Measurements from ENCODE around the gene ZP4. TPM values are rescaled to one million over a fixed set of nuclear protein-coding genes. Genes with fewer than 3 reads are reported as not detected.

Gene ZP4
- total and polyA plus RNA-seq, 10 donors: not detected

DNA sequence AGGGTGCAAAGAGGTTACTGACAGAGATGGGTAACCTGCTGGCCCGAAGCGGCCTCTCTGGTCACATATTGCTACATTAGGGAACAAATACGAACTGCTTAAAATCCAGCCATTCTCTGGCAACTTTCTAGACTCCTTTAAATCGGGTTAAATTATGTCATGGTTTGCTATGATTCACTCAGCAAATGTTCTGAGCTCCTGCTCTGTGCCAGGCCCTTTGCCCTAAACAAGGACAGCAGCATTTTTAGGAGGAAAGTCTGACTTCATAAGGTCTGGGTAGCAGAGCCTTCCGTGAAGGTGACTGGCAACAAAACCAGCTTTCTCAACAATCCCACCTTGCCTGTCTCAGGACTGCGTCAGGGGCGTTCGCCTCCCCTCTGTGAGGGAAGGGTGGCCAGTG is 15.4 kb downstream of the ZP4 start:
- 86 to 91% (median 89%) methylated on average over 8 of the region's 8 CpGs for WGBS, 5 donors
- no peak overlapping the region for H3K4me3 ChIP-seq
- no peaks in the 10 kb centered on the region for H3K9me3 ChIP-seq
- H3K36me3 ChIP-seq: no peaks in the 10 kb centered on the region
- no peak for DNase-seq
- no peak overlapping the region for H3K27ac ChIP-seq
- intact Hi-C loops (cut with DNase I; ENCODE audit: low total_unique reads): no loop called here
- TF ChIP-seq POLR2AphosphoS5 (IDR thresholded peaks at IDR 0.05) (no peak), POLR2A (IDR thresholded peaks at IDR 0.05) (no peak)
- TF ChIP-seq, protein P1, sequence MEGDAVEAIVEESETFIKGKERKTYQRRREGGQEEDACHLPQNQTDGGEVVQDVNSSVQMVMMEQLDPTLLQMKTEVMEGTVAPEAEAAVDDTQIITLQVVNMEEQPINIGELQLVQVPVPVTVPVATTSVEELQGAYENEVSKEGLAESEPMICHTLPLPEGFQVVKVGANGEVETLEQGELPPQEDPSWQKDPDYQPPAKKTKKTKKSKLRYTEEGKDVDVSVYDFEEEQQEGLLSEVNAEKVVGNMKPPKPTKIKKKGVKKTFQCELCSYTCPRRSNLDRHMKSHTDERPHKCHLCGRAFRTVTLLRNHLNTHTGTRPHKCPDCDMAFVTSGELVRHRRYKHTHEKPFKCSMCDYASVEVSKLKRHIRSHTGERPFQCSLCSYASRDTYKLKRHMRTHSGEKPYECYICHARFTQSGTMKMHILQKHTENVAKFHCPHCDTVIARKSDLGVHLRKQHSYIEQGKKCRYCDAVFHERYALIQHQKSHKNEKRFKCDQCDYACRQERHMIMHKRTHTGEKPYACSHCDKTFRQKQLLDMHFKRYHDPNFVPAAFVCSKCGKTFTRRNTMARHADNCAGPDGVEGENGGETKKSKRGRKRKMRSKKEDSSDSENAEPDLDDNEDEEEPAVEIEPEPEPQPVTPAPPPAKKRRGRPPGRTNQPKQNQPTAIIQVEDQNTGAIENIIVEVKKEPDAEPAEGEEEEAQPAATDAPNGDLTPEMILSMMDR (IDR thresholded peaks at IDR 0.05 in 8 of 11, conservative IDR thresholded peaks at IDR 0.05 in 3 of 11): no peak
- no peaks in the 10 kb centered on the region for H3K4me1 ChIP-seq
- H3K27me3 ChIP-seq (replicated peaks in 1 of 7): no peaks in the 10 kb centered on the region

DNA sequence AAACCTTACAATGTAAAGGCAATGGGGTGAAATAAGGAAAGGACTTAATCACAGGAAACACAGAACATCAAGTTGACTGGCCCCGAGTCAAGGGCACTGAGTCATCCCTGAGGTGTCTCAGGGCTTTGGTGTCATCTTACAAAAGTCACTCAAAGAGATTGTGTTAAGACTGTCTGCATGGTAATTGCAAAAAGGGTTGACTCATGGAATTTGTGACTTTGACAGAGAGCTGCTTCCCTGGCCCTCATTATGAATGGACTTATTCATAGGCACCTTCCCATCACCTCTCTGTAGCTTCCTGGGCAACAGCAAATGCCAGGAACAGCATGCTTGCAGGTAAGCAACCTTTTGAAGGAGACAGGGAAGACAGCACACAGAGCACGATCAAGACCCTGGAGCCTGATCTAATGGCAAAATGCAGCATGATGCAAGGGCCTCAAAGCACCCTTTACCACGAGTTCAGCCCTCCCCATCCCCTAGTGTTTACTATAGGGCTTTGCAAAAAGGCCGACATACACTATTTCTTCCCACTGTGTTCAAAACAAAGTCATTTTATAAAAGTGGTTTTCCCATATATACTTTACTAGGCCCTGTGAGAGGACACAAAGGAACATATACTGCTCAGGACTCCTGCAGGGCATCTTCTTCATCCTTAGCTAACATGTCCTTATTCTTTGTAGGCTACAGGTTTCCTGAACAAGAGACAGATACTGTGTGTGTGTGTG is 17.1 kb downstream of the ZP4 start:
- Histone ChIP-seq H3K9me3 (no peaks in the 10 kb centered on the region), H3K36me3 (no peaks in the 10 kb centered on the region), H3K4me3 (no peak overlapping the region), H3K4me1 (no peaks in the 10 kb centered on the region), H3K27ac (no peak overlapping the region), H3K27me3 (replicated peaks in 1 of 7) (no peaks in the 10 kb centered on the region)
- intact Hi-C loops (cut with DNase I; ENCODE audit: low total_unique reads): no loop called here
- DNase-seq: no peak
- TF ChIP-seq, protein P1 (IDR thresholded peaks at IDR 0.05 in 8 of 11, conservative IDR thresholded peaks at IDR 0.05 in 3 of 11): no peak
- whole genome bisulfite sequencing, 5 donors: 67 to 76% (median 71%) methylated on average over 4 of the region's 4 CpGs

DNA sequence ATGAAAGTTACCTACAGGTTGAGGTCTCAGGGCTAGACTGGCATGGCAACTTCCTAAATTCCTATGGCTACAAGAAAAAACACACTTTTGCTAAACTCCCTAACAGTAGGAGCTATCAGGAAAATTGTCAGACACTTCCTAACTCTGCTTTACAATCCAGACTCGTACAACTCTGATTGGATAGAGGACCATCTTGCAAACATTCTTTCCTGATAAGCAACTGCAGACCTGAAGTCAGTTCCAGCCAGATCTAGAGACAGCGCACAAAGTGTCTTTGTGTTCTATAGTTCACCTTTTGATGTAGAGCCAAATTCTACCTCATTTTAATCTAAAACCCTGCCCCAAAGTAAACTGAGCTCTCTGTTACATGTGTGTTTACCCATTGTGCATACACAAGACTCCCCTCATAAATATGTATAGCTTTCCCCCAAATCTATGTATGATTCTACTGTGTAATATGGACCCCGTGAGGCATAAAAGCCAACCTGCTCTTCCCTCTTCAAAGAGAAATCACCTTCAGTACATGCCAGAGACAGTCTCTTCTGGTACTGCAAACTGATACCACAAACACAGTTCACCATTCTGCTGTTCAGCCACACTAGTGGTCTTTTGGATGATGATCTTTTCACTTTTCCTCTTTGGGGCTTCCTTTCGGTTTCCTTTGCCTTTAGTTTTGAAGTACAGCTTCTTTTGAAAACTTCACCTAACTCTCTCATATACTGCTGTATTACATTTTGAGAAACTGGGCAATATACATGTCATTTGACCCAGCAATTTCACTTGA is 21.7 kb downstream of the ZP4 start:
- no peaks in the 10 kb centered on the region for H3K9me3 ChIP-seq
- peaks cover 0 to 10% (median 0%) of the 10 kb centered on the region in 7 donors for H3K27me3 ChIP-seq (replicated peaks in 1 of 7)
- intact Hi-C loops (cut with DNase I; ENCODE audit: low total_unique reads): loop anchor here (10.0 kb wide), 1 partner anchor 1546 kb away; no protein-coding TSS in a partner anchor
- DNase-seq: no peak
- peaks cover 0 to 8% (median 5%) of the 10 kb centered on the region in 6 donors for H3K4me1 ChIP-seq
- H3K4me3 ChIP-seq: no peak overlapping the region
- WGBS, 5 donors: 71 to 83% (median 82%) methylated on average over 4 of the region's 4 CpGs
- H3K27ac ChIP-seq: no peak overlapping the region
- TF ChIP-seq, protein P1 (IDR thresholded peaks at IDR 0.05 in 8 of 11, conservative IDR thresholded peaks at IDR 0.05 in 3 of 11): no peak
- TF ChIP-seq POLR2AphosphoS5 (IDR thresholded peaks at IDR 0.05) (no peak), POLR2A (IDR thresholded peaks at IDR 0.05) (no peak)
- H3K36me3 ChIP-seq: no peaks in the 10 kb centered on the region

DNA sequence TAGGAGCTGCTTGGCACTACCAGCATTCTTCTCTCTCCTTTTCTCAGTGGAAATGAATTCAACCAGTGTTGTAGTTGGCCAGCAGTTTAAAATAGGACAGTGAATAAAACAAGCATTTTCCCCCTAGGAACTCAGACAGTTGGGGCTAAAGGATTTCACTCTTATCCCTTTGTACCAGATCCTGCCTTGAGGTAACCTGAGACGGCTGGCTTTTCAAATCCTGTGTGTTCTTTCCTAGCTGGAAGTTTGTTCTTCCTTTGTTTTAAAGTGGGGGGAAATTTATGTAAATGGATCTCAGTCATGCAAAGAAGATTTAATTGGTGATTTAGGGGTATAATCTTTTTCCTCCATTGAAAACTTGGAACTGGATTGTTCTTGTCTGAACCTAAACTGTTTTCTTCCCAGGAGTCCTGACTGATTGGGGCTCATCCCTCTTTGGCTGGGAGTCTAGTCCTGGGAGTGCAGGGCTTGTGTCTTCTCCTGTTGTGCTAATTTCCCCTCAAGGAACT is 23.3 kb downstream of the ZP4 start:
- DNase-seq: no peak
- H3K36me3 ChIP-seq: no peaks in the 10 kb centered on the region
- TF ChIP-seq POLR2AphosphoS5 (IDR thresholded peaks at IDR 0.05): no peak
- no peak for TF ChIP-seq POLR2A (IDR thresholded peaks at IDR 0.05)
- TF ChIP-seq, protein P1 (IDR thresholded peaks at IDR 0.05 in 8 of 11, conservative IDR thresholded peaks at IDR 0.05 in 3 of 11): no peak
- no peaks in the 10 kb centered on the region for H3K9me3 ChIP-seq
- WGBS, 5 donors: 68 to 85% (median 71%) methylated on average over 1 of the region's 1 CpG
- no peak overlapping the region for H3K27ac ChIP-seq
- H3K4me1 ChIP-seq: peaks cover 0 to 9% (median 5%) of the 10 kb centered on the region in 6 donors
- intact Hi-C loops (cut with DNase I; ENCODE audit: low total_unique reads): loop anchor here (10.0 kb wide), 1 partner anchor 1547 kb away; no protein-coding TSS in a partner anchor
- no peak overlapping the region for H3K4me3 ChIP-seq
- H3K27me3 ChIP-seq (replicated peaks in 1 of 7): peaks cover 0 to 10% (median 0%) of the 10 kb centered on the region in 7 donors
